Neural cell (in vitro differentiated cells): ENCODE results near the gene MAP3K5. TPM values are rescaled to one million over a fixed set of nuclear protein-coding genes. Genes with fewer than 3 reads are reported as not detected.

Experiments used
- H2AFZ ChIP-seq: fragments of 200-600, 300-800 bp; sonication (generic), shearing (Covaris generic); 2 replicates; pipeline ENCODE4 v1.6.0; 2014; ENCODE audit warnings: low read depth, mild to moderate bottlenecking, antibody characterized with exemption, low read length, moderate library complexity
- H3F3A ChIP-seq: fragments of 200-600 bp; shearing (Covaris generic); 2 replicates; pipeline ENCODE4 v1.6.1; 2016; ENCODE audit warnings: mild to moderate bottlenecking, moderate library complexity, mixed read lengths, antibody characterized with exemption, low read length; ENCODE audit not compliant: insufficient read depth, poor library complexity, severe bottlenecking
- H3K27ac ChIP-seq: fragments of 200-600, 300-800 bp; sonication (generic), shearing (Covaris generic); 2 replicates; pipeline ENCODE4 v1.5.1; 2014; ENCODE audit warnings: mild to moderate bottlenecking, low read length, moderate library complexity
- H3K27me3 ChIP-seq: fragments of 300-800, 200-600 bp; sonication (generic), shearing (Covaris generic); 2 replicates; pipeline ENCODE4 v1.6.0; 2014; ENCODE audit warnings: mild to moderate bottlenecking, low read depth, low read length, moderate library complexity; ENCODE audit not compliant: insufficient read depth
- H3K36me3 ChIP-seq: fragments of 300-800, 200-600 bp; sonication (generic), shearing (Covaris generic); 2 replicates; pipeline ENCODE4 v1.5.1; 2014; ENCODE audit warnings: mild to moderate bottlenecking, antibody characterized with exemption, low read length, moderate library complexity; ENCODE audit not compliant: insufficient read depth
- H3K4me2 ChIP-seq: fragments of 300-800, 200-600 bp; sonication (generic), shearing (Covaris generic); 2 replicates; pipeline ENCODE4 v1.6.0; 2014; ENCODE audit warnings: mild to moderate bottlenecking, low read length
- H3K4me3 ChIP-seq: fragments of 300-800, 200-600 bp; sonication (generic), shearing (Covaris generic); 2 replicates; pipeline ENCODE4 v1.5.1; 2014; ENCODE audit warnings: mild to moderate bottlenecking, low read length, moderate library complexity
- H3K79me2 ChIP-seq: fragments of 200-600 bp; shearing (Covaris generic); replicated peaks from 2 replicates; pipeline ENCODE4 v1.6.0; 2014; ENCODE audit warnings: mild to moderate bottlenecking, low read length, moderate library complexity; ENCODE audit not compliant: insufficient read depth
- H3K9ac ChIP-seq: fragments of 300-800, 200-600 bp; sonication (generic), shearing (Covaris generic); 2 replicates; pipeline ENCODE4 v1.6.1; 2016; ENCODE audit warnings: mild to moderate bottlenecking, low read length, mixed read lengths
- H3K9me2 ChIP-seq: fragments of 200-600 bp; shearing (Covaris generic); 2 replicates; pipeline ENCODE4 v1.6.1; 2016; ENCODE audit warnings: mild to moderate bottlenecking, low read length, mixed read lengths; ENCODE audit not compliant: insufficient read depth
- H3K9me3 ChIP-seq: fragments of 200-600, 300-800 bp; sonication (generic), shearing (Covaris generic); 2 replicates; pipeline ENCODE4 v1.6.1; 2016; ENCODE audit warnings: mild to moderate bottlenecking, mixed run types, low read length, moderate library complexity, mixed read lengths
- H4K20me1 ChIP-seq: fragments of 200-600 bp; shearing (Covaris generic); 2 replicates; pipeline ENCODE4 v1.6.1; 2016; ENCODE audit warnings: mild to moderate bottlenecking, mixed run types; ENCODE audit not compliant: insufficient read depth
- EP300 ChIP-seq: fragments of 450-650 bp; conservative IDR thresholded peaks from 2 replicates; pipeline ENCODE4 v1.6.1; 2014; ENCODE audit warnings: antibody characterized with exemption, mild to moderate bottlenecking, moderate library complexity; ENCODE audit not compliant: poor library complexity, severe bottlenecking
- EZH2 ChIP-seq: fragments of 200-600, 300-800 bp; shearing (Covaris generic), sonication (generic); IDR thresholded peaks from 2 replicates; pipeline ENCODE4 v1.6.1; 2014; ENCODE audit warnings: antibody characterized with exemption, low read length, borderline replicate concordance, mild to moderate bottlenecking; ENCODE audit not compliant: insufficient read depth, poor library complexity, severe bottlenecking
- POLR2AphosphoS5 ChIP-seq: IDR thresholded peaks from 2 replicates; pipeline ENCODE4 v1.6.1; 2012
- SMC3 ChIP-seq: fragments of 450-650 bp; conservative IDR thresholded peaks from 2 replicates; pipeline ENCODE4 v1.6.1; 2014; ENCODE audit warnings: antibody characterized with exemption, mild to moderate bottlenecking, moderate library complexity; ENCODE audit not compliant: poor library complexity
- TAF1 ChIP-seq: IDR thresholded peaks from 2 replicates; pipeline ENCODE4 v1.6.1; 2012; ENCODE audit warnings: low read depth
- polyA plus RNA-seq: library from polyadenylated mRNA; depleted of rRNA; stranded (reverse); fragments of >200 nt; gene quantifications from 2 replicates; pipeline ENCODE4 v1.2.3, GENCODE V29; 2014
- TF ChIP-seq, protein P1 (sequence below): fragments of 450-650 bp; IDR thresholded peaks from 2 replicates; pipeline ENCODE4 v1.5.1; 2014; ENCODE audit warnings: antibody characterized with exemption, mild to moderate bottlenecking, moderate library complexity; ENCODE audit not compliant: poor library complexity, severe bottlenecking
- TF ChIP-seq, protein P2 (sequence below): IDR thresholded peaks from 2 replicates; pipeline ENCODE4 v1.6.1; 2012; ENCODE audit warnings: borderline replicate concordance

The MAP3K5 gene
- polyA plus RNA-seq, 1 donor from 2014 or later = 2.0 TPM

DNA sequence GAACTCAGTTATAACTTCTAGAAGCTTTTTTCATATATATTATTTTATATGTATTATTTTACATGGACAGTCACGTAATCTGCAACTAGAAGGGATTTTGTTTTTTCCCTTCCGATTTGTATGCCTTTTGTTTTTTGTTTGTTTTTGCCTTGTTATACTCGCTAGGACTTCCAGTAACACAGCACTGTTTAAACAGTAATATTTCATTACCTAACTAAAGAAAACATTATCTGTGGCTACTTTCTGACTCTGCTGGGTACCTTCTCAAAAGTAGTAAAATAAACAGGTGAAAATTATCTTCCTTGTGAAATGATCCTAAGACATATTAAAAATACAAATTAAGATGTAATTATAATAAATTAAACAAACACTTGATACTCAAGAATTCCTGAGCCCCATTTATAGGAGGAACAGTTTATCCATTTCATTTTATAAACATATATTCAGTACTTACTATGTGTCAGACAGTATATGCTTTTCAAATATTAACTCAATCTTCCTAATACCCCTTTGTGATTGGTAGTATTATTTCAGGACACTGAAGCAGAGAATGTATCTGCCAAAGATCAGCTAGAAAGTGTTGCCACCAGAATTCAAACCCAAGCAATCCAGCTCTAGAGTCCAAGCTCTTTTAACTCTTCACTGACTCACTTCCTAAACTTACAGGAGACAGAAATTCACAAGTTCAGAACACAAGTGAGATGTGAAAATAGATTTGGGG is 65.3 kb downstream of the MAP3K5 start:
- Histone ChIP-seq H3K79me2 (no peaks in the 10 kb centered on the region), H3K4me2 (no peak overlapping the region)

DNA sequence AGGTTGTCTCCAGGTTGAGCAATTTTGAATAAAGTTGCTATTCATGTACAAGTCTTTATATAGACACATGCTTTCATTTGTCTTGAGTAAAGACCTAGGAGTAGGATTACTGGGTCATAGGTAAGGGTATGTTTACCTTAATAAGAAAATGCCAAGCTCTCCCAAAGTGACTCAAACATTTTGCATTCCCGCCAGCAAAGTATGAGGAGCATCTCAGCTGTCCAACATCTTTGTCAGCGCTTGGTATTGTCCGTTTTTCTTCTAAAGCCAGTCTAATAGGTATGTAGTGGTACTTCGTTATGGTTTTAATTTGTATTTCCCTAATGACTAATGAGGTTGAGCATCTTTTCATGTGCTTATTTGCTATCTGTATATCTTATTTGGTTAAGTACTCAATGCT is 67.2 kb downstream of the MAP3K5 start:
- Histone ChIP-seq H3K27me3 (no peaks in the 10 kb centered on the region), H3K27ac (no peak overlapping the region), H3K9me3 (no peaks in the 10 kb centered on the region), H2AFZ (no peak overlapping the region), H4K20me1 (no peaks in the 10 kb centered on the region), H3K9ac (no peak overlapping the region), H3K79me2 (no peaks in the 10 kb centered on the region), H3K9me2 (no peaks in the 10 kb centered on the region), H3F3A (no peaks in the 10 kb centered on the region), H3K4me2 (no peak overlapping the region), H3K36me3 (no peaks in the 10 kb centered on the region), H3K4me3 (no peak overlapping the region)
- TF ChIP-seq EZH2 (no peak), TAF1 (no peak), POLR2AphosphoS5 (no peak)
- TF ChIP-seq, protein P1, sequence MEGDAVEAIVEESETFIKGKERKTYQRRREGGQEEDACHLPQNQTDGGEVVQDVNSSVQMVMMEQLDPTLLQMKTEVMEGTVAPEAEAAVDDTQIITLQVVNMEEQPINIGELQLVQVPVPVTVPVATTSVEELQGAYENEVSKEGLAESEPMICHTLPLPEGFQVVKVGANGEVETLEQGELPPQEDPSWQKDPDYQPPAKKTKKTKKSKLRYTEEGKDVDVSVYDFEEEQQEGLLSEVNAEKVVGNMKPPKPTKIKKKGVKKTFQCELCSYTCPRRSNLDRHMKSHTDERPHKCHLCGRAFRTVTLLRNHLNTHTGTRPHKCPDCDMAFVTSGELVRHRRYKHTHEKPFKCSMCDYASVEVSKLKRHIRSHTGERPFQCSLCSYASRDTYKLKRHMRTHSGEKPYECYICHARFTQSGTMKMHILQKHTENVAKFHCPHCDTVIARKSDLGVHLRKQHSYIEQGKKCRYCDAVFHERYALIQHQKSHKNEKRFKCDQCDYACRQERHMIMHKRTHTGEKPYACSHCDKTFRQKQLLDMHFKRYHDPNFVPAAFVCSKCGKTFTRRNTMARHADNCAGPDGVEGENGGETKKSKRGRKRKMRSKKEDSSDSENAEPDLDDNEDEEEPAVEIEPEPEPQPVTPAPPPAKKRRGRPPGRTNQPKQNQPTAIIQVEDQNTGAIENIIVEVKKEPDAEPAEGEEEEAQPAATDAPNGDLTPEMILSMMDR = no peak
- TF ChIP-seq, protein P2, sequence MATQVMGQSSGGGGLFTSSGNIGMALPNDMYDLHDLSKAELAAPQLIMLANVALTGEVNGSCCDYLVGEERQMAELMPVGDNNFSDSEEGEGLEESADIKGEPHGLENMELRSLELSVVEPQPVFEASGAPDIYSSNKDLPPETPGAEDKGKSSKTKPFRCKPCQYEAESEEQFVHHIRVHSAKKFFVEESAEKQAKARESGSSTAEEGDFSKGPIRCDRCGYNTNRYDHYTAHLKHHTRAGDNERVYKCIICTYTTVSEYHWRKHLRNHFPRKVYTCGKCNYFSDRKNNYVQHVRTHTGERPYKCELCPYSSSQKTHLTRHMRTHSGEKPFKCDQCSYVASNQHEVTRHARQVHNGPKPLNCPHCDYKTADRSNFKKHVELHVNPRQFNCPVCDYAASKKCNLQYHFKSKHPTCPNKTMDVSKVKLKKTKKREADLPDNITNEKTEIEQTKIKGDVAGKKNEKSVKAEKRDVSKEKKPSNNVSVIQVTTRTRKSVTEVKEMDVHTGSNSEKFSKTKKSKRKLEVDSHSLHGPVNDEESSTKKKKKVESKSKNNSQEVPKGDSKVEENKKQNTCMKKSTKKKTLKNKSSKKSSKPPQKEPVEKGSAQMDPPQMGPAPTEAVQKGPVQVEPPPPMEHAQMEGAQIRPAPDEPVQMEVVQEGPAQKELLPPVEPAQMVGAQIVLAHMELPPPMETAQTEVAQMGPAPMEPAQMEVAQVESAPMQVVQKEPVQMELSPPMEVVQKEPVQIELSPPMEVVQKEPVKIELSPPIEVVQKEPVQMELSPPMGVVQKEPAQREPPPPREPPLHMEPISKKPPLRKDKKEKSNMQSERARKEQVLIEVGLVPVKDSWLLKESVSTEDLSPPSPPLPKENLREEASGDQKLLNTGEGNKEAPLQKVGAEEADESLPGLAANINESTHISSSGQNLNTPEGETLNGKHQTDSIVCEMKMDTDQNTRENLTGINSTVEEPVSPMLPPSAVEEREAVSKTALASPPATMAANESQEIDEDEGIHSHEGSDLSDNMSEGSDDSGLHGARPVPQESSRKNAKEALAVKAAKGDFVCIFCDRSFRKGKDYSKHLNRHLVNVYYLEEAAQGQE = no peak

More for the DNA sequence above, 65.3 kb downstream of the MAP3K5 start:
- no peak overlapping the region for H3K4me3 ChIP-seq
- no peaks in the 10 kb centered on the region for H3K27me3 ChIP-seq
- no peak overlapping the region for H3K27ac ChIP-seq
- H3K36me3 ChIP-seq = no peaks in the 10 kb centered on the region
- no peak overlapping the region for H2AFZ ChIP-seq
- H3F3A ChIP-seq = no peaks in the 10 kb centered on the region
- no peaks in the 10 kb centered on the region for H3K9me2 ChIP-seq
- H4K20me1 ChIP-seq = no peaks in the 10 kb centered on the region
- no peaks in the 10 kb centered on the region for H3K9me3 ChIP-seq
- TF ChIP-seq EP300 (no peak), POLR2AphosphoS5 (no peak)
- H3K9ac ChIP-seq = no peak overlapping the region

DNA sequence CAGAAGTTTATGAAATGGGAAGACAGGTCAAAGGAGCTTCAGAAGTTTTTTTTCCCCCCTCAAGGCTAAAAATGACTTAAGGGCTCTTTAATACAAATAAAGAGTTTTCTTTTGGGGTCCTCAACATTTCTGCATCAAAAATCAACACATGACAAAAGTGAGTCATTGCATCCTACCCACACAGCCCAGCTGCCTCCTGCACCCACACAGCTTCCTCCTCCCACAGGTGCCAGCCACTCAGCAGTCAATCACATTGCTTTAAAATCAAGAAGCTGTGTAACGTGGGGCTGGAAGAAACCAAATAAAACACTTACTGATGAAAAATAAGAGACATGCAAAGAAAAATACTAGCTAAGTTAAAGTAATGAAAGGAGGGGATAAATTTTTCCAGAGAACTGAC is 68.5 kb downstream of the MAP3K5 start:
- Histone ChIP-seq H3K79me2 (no peaks in the 10 kb centered on the region), H3K27ac (no peak overlapping the region)
- no peak for TF ChIP-seq SMC3

More for the DNA sequence above, 68.5 kb downstream of the MAP3K5 start:
- Histone ChIP-seq H3F3A (no peaks in the 10 kb centered on the region), H3K4me3 (no peak overlapping the region), H3K9me2 (no peaks in the 10 kb centered on the region), H4K20me1 (no peaks in the 10 kb centered on the region), H3K4me2 (no peak overlapping the region), H3K27me3 (no peaks in the 10 kb centered on the region), H3K36me3 (no peaks in the 10 kb centered on the region), H3K9ac (no peak overlapping the region), H2AFZ (no peak overlapping the region), H3K9me3 (no peaks in the 10 kb centered on the region)
